Measurements from ENCODE around the gene STOML1.

Gene STOML1

DNA sequence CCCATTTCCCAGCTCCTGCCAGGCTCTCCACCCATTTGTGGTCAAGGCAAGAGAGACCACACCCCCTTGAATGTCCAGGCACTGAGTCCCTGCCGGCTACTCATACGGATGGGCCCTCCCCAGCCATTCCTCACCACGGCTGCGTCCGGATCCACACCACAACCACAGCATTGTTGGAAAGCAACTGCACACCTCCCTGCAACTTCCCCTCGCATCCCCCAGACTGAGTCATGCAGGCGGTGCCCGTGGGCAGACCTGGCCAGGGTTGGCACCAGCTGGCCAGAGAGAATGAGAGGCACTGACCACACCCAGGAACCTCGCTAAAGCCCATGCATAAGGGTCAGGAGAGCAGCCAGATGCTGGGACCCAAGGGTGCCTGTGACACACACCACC, 35.4 kb downstream of the STOML1 start:
- peak; percentile 66 for TF ChIP-seq FOXP2 (optimal IDR thresholded peaks at IDR 0.05; ENCODE audit: borderline replicate concordance, extremely low read depth, extremely low read length, insufficient read depth)
- no peak for TF ChIP-seq SIN3A (IDR thresholded peaks at IDR 0.05; ENCODE audit: borderline replicate concordance, insufficient read depth, low read length)

DNA sequence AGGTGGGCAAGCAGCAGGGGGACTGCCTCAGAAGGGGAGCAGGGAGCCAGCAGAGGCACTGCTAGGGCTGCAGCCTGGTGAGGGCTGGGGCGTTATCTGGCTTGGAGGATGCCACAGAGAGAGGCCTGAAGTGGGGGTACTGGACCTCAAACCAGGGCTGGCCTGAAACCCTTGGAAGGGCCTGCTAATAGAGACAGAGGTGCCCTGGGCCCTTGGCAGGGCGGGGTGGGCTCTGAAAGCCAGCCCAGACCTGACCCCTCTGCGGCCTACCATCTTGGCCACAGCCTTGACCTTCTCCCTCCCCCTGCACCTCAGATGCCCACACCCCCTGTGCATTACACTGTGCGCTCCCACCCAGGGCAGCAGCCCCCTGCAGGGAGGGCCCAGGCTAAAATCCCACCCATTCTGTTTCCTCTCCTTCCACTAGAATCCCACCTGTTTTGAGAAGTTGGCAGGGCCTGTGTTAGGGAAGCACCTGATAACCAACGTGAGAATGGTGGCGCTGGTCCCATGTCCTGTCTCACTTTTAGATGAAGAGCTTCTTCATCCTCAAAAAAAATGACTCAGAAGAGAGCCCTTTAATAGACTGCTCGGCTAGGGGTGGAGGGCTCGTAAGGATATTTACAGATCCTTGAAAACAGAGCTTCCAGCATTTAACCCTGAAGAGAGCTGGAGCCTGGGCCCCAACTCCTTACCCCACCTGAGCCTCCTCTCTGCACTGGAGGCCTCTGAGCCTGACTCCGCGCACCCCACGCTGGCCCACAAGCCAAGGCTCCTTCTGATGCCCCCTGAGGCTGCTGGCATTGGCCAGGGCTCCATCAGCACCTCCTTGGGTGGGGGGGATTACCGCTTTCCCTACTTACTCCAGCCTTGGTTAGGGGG, 36.0 kb downstream of the STOML1 start:
- TF ChIP-seq REST (IDR thresholded peaks at IDR 0.05; ENCODE audit: insufficient read depth in 1 of 2, low read depth in 2 of 2, low read length in 2 of 2) (no peak), TAF1 (IDR thresholded peaks at IDR 0.05; ENCODE audit: borderline replicate concordance, insufficient read depth, low read length) (no peak), POLR2AphosphoS5 (IDR thresholded peaks at IDR 0.05; ENCODE audit: low read depth, low read length) (no peak)

DNA sequence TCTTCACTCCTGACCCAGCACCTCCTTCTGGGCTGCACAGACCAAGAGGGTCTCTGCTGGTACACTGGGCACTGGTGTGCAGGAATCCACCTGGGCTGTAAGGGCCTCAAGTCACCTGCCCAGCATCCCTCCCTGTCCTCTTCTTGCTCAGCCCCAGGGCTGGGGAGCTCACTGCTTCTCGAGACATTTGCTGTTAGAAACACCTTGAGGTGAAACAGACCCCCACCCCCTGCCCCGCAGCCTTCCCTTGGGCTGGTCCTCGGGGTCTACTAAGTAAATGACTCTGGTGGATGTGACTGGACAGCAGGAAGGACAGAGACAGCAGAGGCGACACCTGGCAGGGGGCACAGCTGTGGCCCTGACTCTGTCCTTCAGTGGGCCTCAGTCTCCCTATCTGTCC, 36.8 kb downstream of the STOML1 start:
- TF ChIP-seq FOXP2 (optimal IDR thresholded peaks at IDR 0.05; ENCODE audit: borderline replicate concordance, extremely low read depth, extremely low read length, insufficient read depth) (no peak), SIN3A (IDR thresholded peaks at IDR 0.05; ENCODE audit: borderline replicate concordance, insufficient read depth, low read length) (no peak), REST (IDR thresholded peaks at IDR 0.05; ENCODE audit: insufficient read depth in 1 of 2, low read depth in 2 of 2, low read length in 2 of 2) (no peak), POLR2AphosphoS5 (IDR thresholded peaks at IDR 0.05; ENCODE audit: low read depth, low read length) (no peak), TAF1 (IDR thresholded peaks at IDR 0.05; ENCODE audit: borderline replicate concordance, insufficient read depth, low read length) (no peak)

DNA sequence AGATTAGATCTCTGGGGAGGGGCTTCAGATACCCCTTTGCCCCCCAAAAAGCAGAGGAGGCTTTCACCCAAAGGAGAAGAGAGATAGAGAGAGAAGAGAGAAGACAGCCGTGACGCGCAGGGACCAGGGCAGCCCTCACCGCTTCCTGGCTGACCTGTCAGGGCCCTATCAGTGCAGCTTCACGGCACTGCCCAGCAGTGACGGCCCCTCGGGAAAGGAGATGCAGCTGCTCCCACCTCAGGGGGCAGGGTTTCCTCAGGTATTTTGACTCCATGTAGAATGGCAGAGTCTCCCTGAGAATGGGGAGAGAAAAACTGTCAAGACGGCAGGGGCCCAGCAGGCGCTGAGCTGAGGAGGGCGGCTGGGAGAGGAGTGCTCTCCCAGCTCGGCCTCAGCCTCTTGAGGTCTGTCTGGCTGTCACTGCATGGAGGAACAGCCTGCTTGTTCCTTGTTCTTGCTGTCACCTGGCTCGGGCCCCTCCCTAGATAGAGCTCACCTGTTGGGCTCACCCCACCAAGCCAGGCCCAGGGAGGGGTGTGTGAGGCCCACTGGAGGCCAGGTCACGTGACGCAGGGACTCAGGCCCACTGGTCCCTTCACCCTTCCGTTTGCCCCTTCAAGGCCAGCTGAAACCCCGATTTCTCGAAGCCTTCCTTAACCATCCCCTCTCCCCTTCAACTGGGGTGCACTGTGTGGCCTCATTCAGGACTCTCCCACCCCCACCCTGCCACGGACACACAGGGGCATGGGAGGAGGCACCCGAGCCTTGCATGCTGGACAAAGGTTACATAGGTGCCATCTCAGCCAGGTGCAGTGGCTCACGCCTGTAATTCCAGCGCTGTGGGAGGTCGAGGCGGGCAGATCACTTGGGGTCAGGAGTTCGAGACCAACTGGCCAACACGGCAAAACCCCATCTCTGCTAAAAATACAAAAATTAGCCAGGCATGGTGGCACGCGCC, 37.6 kb downstream of the STOML1 start:
- no peak for TF ChIP-seq SIN3A (IDR thresholded peaks at IDR 0.05; ENCODE audit: borderline replicate concordance, insufficient read depth, low read length)

GRCh38 chr15:73952913-73953750, 39.0 kb downstream of the STOML1 start:
- TF ChIP-seq SIN3A (IDR thresholded peaks at IDR 0.05; ENCODE audit: borderline replicate concordance, insufficient read depth, low read length) (no peak), TAF1 (IDR thresholded peaks at IDR 0.05; ENCODE audit: borderline replicate concordance, insufficient read depth, low read length) (no peak), POLR2AphosphoS5 (IDR thresholded peaks at IDR 0.05; ENCODE audit: low read depth, low read length) (no peak), FOXP2 (optimal IDR thresholded peaks at IDR 0.05; ENCODE audit: borderline replicate concordance, extremely low read depth, extremely low read length, insufficient read depth) (no peak), REST (IDR thresholded peaks at IDR 0.05; ENCODE audit: insufficient read depth in 1 of 2, low read depth in 2 of 2, low read length in 2 of 2) (no peak)

Data from PFSK-1 (cell line).